GM12891 (cell line): ENCODE results near the gene FAM3A.
"Not testable (repeated sequence)": the region's sequence is repeated elsewhere in the genome, so short reads cannot be mapped to it uniquely, and the experiment has no call there.

Experiments
- DNase-seq: peaks from one replicate; pipeline ENCODE4 v3.0.0; 2011; ENCODE audit warnings: low spot score; ENCODE audit not compliant: insufficient read length
- FAIRE-seq: peaks from 2 replicates; lab custom pipeline; 2011; peaks lifted over from hg19 to GRCh38; lab: Jason Lieb, UNC
- PAX5 ChIP-seq: IDR thresholded peaks from 2 replicates; pipeline ENCODE4 v1.6.1; 2011; ENCODE audit warnings: low read length, moderate library complexity, mild to moderate bottlenecking; ENCODE audit not compliant: insufficient read depth, severe bottlenecking
- POLR2A ChIP-seq: IDR thresholded peaks from 2 replicates; pipeline ENCODE4 v1.6.1; 2011; ENCODE audit warnings: low read depth, low read length, control low read depth
- POLR2AphosphoS5 ChIP-seq: IDR thresholded peaks from 2 replicates; pipeline ENCODE4 v1.6.1; 2011; ENCODE audit warnings: low read depth, low read length, control low read depth
- POU2F2 ChIP-seq: IDR thresholded peaks from 2 replicates; pipeline ENCODE4 v1.6.1; 2011; ENCODE audit warnings: low read depth, mild to moderate bottlenecking, control low read depth, low read length, moderate library complexity
- SPI1 ChIP-seq: IDR thresholded peaks from 2 replicates; pipeline ENCODE4 v1.6.1; 2011; ENCODE audit warnings: low read depth, low read length, control low read depth
- TAF1 ChIP-seq: IDR thresholded peaks from 2 replicates; pipeline ENCODE4 v1.6.1; 2011; ENCODE audit warnings: low read depth, low read length, control low read depth

The FAM3A gene

DNA sequence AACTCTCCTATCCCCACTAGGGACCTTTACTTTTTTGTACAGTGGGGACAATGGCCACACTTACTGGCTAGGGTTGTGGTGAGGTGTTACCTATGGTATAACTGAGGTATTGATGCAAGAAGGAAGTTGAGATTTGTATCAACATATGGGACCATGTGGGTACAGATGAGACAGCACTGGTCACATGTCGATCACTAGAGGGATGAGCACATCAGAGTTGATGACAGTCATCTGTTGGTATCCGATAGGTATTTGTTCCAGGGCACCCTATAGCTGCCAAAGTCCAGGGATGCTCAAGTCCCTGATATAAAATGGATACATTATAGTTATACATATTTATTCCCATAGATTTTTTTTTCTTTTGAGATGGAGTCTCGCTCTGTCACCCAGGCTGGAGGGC lies 13.0 kb downstream of the FAM3A start:
- no peak for TF ChIP-seq POU2F2
- no peak for TF ChIP-seq POLR2AphosphoS5
- no peak for TF ChIP-seq PAX5
- TF ChIP-seq POLR2A = no peak
- no peak for TF ChIP-seq SPI1
- no peak for TF ChIP-seq TAF1
- FAIRE-seq = no peak
- DNase-seq = no peak

DNA sequence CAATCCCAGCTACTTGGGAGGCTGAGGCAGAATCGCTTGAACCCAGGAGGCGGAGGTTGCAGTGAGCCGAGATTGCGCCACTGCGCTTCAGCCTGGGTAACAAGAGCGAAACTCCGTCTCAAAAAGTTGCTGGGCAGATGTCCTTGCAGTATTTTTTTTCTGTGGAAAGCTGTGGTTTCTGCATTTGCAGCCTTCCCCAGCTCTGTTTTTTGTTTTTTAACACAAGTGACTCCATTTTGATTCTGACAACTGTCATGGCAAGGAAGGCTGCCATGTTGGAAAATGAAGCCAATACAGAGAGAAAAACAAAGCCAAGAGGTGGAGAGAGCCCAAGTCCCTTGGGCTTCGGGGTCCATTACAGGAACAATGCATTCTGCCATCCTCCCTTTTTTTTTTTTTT lies 13.9 kb downstream of the FAM3A start:
- TF ChIP-seq POLR2A (no peak), PAX5 (no peak), SPI1 (no peak), POLR2AphosphoS5 (no peak), POU2F2 (no peak), TAF1 (no peak)
- FAIRE-seq (no peak), DNase-seq (no peak)

DNA sequence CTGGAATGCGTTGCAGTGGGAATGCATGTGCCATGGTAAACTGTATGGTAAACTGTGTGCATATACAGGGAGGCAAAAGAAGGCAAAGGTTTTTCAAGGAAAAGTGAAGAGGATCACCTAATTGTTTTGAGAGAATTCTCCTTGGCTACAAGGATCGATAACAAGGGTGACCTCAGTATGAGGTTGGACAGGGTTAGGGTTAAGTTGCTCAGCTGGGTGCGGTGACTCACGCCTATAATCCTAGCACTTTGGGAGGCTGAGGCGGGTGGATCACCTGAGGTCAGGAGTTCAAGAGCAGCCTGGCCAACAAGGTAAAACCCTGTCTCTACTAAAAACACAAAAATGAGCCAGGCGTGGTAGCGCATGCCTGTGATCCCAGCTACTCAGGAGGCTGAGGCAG lies 14.6 kb downstream of the FAM3A start:
- not testable (repeated sequence) for FAIRE-seq

DNA sequence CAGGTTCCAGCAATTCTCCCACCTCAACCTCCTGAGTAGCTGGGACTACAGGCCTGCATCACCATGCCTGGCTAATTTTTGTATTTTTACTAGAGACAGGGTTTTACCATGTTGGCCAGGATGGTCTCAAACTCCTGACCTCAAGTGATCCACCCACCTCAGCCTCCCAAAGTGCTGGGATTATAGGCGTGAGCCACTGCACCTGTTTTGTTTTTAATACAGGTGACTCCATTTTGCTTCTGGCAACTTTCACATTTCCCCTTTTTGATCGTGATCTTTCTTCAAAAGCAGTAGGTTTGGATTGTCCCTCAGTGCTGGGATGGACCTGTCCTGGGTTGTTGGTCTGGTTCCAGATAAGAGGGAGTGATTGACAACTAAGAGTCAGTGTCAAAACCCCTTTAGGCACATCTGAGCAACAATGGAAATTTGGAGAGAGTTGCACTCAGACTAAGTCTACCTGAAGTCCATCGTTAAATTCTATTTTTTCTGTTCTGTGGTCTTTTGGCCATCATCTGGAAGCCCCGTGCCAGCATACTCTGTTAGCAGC lies 19.4 kb downstream of the FAM3A start:
- DNase-seq, FAIRE-seq: not testable (repeated sequence)
- peak; percentile 42 for TF ChIP-seq SPI1

More for the DNA sequence above, 14.6 kb downstream of the FAM3A start:
- not testable (repeated sequence) for DNase-seq

DNA sequence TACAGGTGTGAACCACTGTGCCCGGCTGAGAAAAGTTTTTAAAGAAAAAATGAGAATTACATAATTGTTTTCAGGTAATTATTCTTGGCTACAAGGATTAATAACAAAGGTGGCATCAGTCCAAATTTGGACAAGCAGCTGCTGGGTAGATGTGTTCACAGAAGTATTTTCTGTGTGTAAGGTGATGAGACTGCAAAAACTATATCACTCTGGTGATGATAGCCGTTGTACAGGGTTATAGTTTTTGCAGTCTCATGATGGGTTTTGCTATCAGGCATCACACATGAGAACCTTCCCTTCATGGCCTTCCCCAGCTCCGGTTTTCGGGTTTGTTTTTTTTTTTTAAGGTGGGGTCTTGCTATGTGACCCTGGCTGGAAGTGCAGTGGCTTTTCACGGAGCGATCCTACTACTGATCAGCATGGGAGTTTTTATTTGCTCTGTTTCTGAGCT lies 20.5 kb downstream of the FAM3A start:
- FAIRE-seq (no peak), DNase-seq (no peak)
- TF ChIP-seq POU2F2 (no peak), POLR2AphosphoS5 (no peak), POLR2A (no peak), PAX5 (no peak), SPI1 (no peak), TAF1 (no peak)

DNA sequence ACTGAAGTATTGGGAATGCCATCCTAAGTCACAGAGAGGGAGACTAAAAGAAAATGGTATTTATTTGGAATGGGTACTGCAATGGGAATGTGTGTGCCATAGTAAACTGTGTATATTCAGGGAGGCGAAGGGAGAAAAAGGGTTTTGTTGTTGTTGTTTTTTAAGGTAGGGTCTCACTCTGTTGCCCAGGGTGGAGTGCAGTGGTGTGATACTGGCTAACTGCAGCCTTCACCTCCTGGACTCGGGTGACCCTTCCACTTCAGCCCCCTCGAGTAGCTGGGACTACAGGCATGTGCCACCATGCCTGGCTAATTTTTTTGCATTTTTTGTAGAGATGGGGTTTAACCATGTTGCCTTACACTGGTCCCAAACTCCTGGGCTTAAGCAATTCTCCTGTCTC lies 21.3 kb downstream of the FAM3A start:
- no peak for TF ChIP-seq PAX5
- TF ChIP-seq POLR2AphosphoS5 = no peak
- TF ChIP-seq TAF1 = no peak
- no peak for TF ChIP-seq POU2F2
- TF ChIP-seq SPI1 = no peak
- no peak for TF ChIP-seq POLR2A
- FAIRE-seq (no peak), DNase-seq (no peak)

DNA sequence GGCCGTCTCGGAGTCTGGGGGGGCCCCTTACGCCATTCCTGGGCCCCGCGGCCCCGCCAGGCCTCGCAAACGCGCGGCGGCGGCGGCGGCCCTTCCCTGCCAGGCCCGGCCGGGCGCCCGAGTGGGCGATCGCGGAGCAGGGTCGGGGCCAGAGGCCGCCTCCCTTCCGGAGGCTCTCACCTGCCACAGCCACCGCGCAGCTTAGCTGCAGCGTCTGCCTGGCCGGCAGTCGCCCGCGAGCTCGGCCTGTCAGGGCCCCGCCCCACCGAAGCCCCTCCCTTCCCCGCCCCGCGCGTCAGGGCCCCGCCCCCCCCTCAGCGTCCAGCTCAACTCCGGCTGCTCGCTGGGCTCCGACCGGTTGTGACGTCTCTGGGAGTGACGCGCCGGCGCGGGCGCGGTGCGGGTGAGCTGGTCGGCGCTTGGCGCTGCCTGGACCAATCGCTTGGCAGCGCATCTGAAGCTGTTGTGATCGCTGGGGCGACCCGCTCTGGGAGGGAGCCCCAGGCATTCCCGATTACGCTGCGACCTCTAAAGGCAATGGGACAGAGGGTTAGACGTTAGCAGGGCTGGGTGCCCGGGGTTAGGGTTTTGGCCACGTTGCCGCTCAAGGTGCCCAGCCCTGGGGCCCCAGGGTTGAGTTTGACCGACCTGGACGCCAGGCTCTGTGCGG lies 25.5 kb downstream of the FAM3A start, which contains the start of gene SLC10A3:
TSS of gene SLC10A3 (minus strand) at position 216 of the 670 bp plus-strand sequence. CDS start 1,689 bp downstream, outside the sequence.
- FAIRE-seq (peak; percentile 100), DNase-seq (peak; percentile 85)
- TF ChIP-seq POU2F2 = no peak
- no peak for TF ChIP-seq SPI1
- peak; percentile 82 for TF ChIP-seq TAF1
- TF ChIP-seq PAX5 = no peak
- TF ChIP-seq POLR2AphosphoS5 = peak; percentile 83
- peak; percentile 85 for TF ChIP-seq POLR2A

DNA sequence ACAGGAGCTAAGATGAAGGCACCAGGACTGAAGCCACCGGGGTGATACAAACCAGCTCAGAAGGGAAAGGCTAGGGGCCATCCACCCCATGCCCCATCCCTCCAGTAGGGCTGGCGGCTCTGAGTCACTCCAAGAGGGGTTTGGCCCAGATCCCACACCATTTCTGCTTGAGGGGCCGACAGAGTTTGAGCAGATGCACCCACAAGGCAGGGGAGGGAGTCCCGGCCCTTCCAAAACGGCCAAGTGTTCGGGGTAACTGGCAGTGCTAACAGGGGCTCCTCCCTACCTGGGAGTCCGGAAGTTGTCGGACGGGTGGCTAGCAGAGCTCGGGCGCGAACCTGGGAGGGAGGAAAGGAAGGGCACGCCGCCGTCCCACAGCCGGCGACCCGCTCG lies 26.0 kb downstream of the FAM3A start:
- TF ChIP-seq POU2F2 (no peak), TAF1 (no peak), POLR2A (no peak), SPI1 (no peak), PAX5 (no peak), POLR2AphosphoS5 (no peak)
- DNase-seq (no peak), FAIRE-seq (no peak)

DNA sequence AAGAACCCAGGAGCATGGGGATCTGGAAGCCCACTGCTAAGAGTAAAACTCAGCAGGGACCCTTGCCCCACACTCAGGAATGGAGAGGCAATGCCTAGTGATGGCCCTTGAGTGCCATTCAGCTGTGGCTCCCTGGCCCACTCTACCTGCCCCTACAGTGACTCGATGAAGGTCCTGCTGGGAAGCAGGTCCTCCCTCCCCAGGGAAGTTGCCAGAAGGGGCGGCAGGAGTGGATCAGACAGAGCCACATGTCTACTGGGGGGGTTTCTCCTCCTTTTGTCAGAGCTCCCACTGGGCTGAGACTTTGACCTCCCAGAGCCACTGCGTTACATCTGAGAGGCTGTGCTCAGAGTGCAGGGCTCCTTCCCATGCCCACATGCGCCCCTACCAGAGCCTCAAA lies 26.9 kb downstream of the FAM3A start:
- TF ChIP-seq PAX5 (no peak), SPI1 (no peak), POLR2AphosphoS5 (no peak), TAF1 (no peak), POLR2A (no peak), POU2F2 (no peak)
- no peak for FAIRE-seq
- no peak for DNase-seq

DNA sequence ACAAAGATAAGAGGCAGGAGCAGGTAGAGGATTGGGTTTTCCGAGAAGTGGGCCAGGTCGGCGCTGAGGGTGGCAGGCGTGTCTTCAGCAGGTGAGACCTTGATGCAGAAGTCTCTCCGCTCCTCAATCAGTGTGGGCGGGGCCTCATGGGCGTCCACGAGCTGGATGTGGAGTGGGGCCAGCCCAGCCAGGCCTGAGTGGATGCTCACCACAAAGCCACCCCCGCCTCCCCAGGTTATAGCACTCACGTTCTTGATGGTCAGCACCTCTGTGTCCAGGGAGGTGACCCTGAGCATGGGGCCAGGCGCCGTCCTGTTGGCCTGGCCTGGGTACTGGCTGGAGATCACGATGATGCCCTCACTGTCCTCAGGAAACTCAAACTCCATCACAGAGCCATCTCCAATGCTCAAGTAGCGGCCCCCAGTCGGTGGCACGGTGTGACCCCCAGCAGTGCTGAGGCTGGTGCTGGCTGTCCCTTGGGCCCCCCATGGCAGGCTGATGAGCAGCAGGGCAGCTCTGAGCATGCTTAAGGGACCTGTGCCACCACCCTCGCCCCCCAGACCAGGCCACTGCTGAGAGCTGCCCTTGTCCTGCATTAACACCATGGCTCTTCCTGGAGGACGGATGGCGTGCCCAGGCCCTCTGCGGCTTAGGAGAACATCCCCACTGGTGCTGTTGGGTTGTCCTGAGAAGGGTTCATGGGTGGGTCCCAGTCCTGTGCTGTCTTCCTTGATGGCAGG lies 27.5 kb downstream of the FAM3A start:
- DNase-seq = no peak
- TF ChIP-seq POLR2A (no peak), POLR2AphosphoS5 (no peak), PAX5 (no peak), POU2F2 (no peak), TAF1 (no peak), SPI1 (no peak)
- peak; percentile 52 for FAIRE-seq
